NCI-H128 (cell line): ENCODE results near the gene MLF1.
A peak's percentile ranks its signal among the peaks of the same experiment; 100 is the strongest.
"Not testable (repeated sequence)": the region's sequence is repeated elsewhere in the genome, so short reads cannot be mapped to it uniquely, and the experiment has no call there.

Experiments
- DNase-seq: peaks from one replicate; lab custom pipeline; 2025; ENCODE audit not compliant: unreplicated experiment; lab: John Stamatoyannopoulos, UW

Gene MLF1, protein sequence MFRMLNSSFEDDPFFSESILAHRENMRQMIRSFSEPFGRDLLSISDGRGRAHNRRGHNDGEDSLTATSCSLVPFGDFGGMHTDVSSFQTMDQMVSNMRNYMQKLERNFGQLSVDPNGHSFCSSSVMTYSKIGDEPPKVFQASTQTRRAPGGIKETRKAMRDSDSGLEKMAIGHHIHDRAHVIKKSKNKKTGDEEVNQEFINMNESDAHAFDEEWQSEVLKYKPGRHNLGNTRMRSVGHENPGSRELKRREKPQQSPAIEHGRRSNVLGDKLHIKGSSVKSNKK

DNA sequence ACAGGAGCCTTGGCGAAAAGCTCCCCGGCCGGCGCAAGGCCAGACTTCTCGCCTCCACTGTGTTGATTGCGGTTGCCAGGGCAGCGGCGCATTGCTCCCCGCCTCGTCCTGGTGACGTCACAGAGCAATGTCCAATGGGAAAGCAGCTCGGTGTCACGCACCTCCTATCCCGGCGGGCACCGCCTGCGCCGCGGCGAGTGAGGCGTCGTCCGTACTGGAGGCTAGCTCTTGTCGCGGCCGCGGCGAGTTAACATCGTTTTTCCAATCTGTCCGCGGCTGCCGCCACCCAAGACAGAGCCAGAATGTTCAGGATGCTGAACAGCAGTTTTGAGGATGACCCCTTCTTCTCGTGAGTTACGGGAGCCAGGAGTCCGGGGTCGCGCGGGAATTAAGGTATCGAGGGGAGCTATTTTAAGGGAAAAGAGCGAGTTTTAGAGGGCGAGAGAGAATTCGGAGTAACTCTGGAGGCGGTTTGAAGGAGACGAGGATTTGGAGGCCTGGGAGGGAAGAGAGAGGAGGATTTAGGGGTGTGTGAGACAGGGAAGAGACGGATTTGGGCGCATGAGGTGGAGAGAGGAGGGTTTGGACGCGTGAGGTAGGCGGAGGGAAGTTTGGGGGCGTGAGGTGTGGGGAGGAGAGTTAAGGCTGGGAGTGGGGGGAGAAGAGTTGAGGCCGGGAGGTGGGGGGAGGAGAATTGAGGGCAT lies at the start of gene MLF1:
Gene MLF1, plus strand, starts transcription at position 196 of the 704 bp plus-strand sequence. Its CDS starts 107 bp downstream, at position 303.
- peak; percentile 91 for DNase-seq

DNA sequence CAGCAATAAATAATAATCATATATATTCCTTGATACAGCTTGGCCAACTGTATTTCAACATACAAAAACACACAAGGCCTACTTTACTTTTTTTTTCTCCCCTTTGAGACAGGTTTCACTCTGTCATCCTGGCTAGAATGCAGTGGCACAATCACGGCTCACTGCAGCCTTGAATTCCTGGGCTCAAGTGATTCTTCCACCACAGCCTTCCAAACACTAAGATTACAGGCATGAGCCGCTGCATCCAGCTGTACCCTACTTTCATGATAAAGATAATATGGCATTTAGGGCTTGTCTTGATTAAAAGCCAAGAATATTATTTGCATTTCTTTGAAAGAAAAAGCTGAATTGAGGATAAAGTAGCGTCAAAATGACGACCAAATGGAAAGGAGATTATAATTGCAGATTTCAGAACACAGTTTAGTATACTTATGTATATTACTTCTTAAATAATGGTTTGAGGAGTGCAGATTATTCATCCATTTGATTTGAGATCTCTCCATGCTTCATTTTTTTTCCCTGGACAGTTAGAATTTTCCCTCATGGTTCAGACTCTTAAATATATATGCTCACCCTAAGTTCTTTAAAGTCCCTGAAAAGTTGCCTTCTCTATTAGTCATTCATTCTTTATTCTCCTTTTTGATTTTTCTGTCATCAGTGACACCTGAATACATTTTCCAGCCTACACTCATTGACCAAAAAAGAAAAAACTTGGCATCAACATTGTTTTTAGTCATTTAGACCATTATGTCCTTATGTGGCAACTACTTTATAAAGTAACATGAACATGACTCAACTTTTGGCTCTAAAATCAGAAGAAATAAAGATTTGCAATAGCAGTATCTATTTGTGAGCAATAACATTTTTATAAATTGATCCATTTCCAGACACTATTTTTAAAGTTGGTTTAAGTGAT lies 48.5 kb upstream of the MLF1 start:
- DNase-seq: no peak

DNA sequence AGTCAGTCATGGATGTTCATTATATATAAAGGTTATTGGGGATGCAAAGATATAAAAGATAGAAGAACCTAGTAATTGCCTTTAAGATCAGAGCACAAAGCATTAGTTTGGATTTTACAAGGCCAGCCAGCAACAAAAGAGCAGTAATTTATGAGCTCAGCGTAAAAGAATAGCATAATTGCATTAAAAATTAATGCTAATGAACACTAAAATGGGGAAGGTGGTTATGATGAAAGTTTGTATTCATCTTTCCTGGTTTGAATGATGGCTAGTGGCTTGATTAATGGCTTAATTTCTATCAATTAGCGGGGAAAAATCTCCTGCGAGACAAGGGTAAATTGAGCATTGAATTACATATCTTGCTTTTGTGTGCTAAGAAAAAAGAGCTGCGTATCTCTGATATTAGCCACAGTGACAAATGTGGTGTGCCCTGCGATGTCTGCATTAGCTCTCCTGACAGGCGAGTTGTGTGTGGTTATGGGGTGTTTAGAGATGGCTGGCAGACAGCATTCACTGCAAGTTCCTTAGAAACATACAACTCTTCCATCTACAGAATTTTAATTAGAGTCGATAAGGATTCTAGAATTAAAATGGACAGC lies 42.8 kb upstream of the MLF1 start:
- DNase-seq: no peak

DNA sequence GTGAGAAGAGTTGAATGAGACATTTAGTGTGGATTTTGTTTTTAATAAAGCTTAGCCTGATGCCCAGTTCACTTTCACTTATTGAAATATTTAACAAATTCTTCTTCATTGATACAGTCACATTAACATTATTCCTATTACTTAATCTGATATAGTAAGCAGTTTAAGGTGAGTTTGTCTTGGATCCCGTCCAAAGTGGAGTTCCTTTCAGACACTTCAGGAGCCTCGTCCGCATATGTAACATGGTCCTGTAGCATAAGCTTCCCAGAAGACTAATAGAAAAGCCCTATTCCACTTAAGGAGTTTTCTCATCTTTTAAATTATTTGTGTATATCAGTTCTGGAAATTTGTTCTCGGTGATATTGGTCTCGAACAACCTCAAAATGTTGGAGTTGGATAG lies 39.7 kb upstream of the MLF1 start:
- DNase-seq: no peak

DNA sequence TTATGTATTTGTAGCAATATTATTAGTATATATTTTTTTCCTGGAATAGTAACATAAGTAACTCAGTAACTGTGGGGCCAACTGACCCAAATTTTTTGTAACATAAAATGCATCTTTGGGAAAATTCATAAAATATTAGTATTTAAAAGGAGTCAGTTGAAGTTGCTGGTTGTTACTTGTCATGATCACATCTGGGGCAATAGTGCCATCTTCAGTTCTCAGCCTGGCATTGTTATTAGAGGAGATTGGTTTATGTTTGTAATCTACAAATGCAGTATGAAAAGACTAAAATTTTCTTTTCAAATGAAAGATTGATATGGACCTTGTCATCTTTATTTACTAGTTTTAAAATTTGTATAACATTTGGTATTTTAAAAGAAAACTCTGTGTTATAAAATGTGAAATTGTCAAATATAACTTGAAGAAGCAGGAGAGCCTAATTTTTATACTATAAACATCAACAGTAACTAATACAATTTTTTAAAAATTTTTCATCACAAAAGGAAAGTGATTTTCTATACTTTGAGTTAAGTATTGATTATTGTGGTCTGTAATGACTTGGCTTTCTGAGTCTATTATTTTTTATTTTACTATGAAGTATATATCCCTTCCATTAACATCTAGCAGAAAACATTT lies 38.8 kb upstream of the MLF1 start:
- no peak for DNase-seq

DNA sequence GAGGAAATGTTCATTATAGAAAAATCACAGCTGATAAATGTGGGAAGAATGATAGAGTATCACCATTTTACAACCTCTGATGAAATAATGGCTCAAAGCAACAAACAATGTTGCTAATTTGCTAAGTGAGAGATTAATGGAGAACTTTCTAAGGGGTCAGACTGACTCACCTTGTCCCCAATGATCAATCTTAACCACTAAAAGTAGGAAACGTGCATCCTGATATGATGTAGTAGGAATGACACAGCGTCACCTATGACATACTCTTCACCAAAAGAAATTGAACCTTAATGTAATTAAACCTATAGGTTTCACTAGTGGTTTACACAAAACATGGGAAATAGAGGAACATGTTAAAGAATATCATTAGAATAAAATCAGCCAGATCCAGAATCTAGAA lies 35.1 kb upstream of the MLF1 start:
- DNase-seq: no peak

DNA sequence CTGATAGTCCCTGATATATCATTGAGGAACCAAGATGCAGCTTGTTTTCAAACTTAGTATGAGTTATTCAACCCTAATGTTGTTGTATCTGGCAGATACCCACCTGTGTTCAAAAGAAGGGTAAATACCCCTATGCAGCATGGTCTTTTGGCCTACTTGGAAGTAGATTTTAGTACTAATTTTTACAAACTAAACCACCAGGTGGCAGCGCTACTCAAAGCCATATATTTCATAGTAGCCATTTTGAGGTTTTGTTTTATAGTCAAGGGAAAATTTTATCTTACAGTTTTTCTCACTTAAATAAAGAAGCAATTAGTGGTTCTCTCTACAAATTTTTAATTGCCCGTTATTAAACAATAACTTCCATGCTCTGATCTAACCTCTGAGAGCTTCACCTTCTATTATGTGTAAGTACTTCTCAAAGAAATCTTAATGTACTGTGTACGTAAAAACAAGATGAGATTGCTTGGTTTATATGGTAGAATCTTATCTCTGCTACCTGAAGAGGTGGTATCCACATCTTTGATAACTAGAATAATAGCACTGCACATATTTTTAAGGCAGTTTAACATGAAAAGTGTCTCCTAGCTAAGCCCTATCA lies 31.5 kb upstream of the MLF1 start:
- no peak for DNase-seq

DNA sequence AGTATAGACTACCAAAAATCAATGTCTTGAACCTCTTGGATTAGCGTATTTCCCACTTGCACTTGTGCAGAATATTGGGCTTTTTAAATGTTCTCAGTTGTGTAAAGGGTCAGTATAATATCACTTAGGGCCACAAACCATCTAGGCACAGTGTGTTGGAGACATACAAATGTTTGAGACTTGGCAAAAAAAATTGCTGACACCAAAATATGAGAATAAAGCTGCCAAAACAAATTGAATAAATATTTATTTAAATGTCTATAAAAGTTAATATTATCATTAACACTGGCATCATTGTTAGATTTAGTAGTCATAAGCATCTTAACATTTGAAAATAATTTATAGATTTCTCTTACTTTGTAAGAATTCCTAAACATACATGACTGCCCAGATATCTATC lies 30.9 kb upstream of the MLF1 start:
- DNase-seq: no peak

DNA sequence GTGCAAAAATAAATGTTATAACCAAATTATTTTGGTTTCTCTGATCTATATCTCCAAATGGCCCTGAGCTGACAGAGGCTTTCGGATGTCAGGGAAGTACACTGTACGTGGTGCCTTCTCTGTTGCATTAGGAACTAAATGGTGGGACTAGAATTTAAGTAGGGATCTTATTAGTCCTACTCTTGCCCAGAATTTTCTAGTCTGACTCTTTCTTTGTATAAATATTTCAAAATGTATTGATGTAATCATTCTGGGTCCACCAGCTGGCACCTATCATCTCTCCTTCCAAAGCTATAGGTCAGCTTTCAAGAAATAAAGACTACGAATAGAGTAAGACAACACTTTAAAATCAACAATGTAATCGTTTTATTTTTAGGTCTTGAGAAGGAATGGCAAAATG lies 22.3 kb upstream of the MLF1 start:
- DNase-seq: no peak

DNA sequence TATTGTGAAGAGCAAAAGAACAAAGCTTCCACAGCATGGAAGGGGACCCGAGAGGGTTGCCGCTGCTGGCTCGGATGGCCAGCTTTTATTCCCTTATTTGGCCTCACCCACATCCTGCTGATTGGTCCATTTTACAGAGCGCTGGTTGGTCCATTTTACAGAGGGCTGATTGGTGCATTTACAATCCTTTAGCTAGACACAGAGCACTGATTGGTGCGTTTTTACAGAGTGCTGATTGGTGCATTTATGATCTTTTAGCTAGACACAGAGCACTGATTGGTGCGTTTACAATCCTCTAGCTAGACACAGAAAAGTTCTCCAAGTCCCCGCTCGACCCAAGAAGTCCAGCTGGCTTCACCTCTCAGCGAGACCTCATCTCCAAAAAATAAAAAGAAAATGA lies 21.1 kb upstream of the MLF1 start:
- not testable (repeated sequence) for DNase-seq

DNA sequence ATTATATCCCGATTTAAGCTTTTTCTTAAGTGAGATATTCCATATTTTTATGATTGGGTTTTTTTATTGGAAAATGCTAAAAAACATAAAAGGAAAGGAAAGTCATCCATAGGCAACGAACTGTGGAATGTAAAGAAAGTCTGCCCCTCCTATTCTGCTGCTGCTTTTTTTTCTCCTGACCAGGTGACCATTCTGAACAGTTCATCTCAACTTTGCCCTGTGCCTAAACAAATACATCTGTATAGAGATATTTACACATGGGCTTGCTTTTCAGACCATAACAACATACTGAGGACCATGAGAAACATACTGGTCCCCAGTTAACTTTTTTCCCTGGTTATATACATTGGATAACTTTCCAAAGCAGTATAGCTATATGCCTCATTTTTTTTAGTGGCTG lies 18.9 kb upstream of the MLF1 start:
- no peak for DNase-seq

DNA sequence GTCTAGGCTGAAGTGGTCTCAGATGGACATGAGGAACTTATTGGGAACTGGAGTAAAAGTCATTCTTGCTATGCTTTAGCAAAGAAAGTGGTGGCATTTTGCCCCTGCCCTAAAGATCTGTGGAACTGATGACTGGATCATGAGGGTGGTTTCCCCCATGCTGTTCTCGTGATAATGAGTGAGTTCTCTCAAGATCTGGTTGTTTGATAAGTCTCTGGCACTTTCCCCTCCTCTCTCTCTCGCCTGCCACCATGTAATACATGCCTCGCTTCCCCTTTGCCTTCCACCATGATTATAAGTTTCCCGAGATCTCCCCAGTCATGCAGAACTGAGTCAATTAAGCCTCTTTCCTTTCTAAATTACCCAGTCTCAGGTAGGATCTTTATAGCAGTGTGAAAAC lies 11.5 kb upstream of the MLF1 start:
- no peak for DNase-seq

DNA sequence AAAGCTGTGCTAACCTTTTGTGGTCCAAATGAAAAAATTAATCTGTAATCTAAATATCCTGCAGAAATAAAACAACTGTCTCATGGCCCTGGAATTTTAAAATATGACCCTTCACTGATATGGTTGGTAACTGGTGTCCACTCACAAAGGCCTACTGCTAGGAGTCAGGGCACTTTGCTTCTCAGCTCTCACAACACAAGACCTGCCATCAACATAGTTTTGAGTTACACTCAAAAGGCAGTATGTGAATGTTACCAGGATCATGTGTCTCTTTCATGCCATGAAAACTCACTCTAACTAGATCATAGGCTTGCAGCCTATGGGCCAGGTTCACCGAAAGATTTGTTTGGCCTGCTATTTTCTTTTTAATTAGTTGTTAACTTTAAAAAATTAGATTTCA lies 10.0 kb upstream of the MLF1 start:
- no peak for DNase-seq

DNA sequence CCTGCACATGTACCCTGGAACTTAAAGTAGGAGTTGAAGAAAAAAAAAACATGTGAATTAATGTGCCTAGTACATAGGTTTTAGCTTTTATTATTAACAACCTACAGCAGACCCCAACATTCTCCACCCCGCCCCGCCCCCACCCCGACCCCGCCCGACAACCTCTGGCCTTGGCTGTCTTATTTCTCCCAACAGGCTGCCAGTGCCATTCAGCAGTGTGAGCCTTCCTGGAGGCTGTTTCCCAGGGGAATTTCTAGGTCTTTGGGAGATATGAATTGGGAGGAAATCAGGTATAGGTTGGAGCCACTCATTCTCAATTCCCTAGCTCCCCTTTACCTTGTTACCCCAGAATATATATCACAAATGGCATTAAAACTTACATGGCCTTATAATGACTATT lies 8.3 kb upstream of the MLF1 start:
- no peak for DNase-seq

DNA sequence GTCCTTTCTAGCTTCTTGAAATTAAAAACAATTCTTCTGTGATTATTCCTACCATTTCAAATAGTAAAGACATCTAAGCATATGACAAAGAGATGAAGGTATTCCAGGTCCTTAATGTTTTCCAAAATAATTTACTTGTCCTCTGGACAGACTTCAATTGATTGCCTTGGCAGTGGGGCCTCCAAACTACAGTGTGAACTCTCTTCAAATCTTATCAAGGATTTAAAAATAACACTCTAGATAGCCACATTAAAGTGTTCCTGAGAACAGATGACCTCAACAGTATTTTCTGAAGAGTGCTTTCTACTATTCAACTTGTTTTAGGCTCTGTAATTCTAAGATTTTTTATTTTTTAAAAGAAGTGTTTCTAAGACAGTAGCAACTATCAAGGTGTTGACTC lies 7.9 kb upstream of the MLF1 start:
- DNase-seq: no peak

DNA sequence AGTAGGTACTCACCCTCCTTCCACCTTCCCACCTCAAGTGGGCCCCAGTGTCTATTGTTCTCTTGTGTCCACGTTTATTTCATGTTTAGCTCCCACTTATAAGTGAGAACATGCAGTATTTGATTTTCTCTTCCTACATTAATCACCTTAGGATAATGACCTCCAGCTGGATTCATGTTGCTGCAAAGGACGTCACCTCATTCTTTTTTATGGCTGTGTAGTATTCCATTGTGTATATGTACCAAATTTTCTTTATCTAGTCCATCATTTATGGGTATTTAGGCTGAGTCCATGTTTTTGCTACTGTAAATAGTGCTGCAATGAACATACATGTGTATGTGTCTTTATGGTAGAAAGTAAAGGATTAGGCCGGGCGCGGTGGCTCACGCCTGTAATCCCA lies 5.9 kb upstream of the MLF1 start:
- no peak for DNase-seq

DNA sequence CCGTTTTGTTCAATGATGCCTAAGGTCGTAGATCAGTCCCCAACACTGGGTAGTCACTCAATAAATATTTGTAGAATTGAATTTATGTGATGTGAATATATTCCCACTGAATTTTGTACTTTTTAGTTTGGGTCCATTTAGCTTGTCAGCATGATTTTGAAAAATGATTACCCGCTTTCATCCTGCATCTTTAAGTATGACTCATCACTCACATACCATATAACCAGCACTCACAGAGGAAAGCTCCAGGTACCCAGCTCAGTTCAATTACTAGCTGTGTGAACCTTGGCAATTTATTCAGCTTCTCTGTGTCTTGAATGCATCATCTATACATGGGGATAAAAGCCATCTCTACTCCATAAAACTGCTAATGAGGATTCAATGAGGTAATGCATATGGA lies 2.2 kb upstream of the MLF1 start:
- DNase-seq: no peak

DNA sequence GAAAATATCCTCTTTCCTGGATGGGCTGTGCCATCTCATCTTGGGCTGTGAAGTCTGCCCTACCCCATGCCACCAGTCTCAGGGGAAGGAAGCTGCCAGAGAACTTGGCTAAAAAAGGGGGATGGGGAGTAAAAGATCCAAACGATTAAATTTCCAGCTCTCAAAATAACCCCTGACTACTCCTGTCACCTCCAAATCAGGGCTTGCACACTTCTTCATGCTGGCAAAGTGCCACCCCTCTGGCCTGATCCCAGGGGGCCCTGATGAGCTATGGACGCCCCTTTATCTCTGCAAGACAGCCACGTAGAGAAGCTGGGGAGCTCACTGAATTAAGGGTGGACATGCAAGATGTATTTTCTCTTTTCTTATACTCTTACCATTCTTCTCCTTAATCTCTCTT lies 1.2 kb upstream of the MLF1 start:
- DNase-seq: no peak

DNA sequence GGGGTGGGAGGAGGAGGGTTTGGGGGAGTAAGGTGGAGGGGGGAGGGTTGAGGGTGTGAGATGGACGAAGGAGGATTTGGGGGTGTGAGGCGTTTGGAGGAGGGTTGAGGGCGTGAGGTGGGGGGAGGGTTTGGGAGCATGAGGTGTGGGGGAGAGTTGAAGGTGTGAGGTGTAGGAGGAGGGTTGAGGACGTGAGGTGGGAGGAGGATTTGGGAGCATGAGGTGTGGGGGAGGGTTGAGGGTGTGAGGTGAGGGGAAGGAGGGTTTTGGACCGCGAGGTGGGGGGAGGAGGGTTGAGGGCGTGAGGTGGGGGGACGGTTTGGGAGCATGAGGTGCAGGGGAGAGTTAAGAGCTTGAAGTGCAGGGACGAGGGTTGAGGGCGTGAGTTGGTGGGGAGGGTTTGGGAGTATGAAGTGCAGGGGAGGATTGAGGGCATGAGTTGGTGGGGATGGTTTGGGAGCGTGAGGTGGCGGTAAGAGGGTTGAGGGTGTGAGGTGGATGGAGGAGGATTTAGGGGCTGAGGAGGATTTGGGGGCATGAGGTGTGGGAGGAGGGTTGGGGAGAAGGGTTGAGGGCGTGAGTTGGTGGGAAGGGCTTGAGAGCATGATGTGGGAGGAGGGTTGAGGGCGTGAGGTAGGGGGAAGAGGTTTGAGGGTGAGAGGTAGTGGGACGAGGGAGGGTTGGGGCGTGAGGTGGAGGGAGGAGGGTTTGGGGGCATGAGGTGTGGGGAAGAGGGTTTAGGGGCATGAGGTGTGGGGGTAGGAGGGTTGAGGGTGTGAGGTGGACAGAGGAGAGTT lies 1.2 kb downstream of the MLF1 start:
- no peak for DNase-seq

DNA sequence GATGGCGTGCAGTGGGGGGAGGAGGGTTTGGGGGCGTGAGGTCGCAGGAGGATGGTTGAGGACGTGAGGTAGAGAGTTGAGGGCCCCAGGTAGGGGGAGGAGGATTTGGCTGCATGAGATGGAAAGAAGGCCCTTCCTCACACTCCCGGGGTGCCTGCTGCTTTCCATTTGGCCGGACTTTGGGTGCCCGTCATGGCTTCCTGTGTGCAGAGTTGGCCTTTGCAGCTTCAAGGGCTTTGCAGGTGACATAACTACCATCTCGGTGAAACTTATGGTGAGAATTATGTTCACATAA lies 1.7 kb downstream of the MLF1 start:
- no peak for DNase-seq
